HepG2 (cell line): ENCODE data around the gene CHADL. TPM values are rescaled to one million over a fixed set of nuclear protein-coding genes. Genes with fewer than 3 reads are reported as not detected.
A peak's percentile ranks its signal among the peaks of the same experiment; 100 is the strongest.

ENCODE experiments used
- ATAC-seq: fragments of 200-7000 bp; cut with Tn5 transposase; 3 replicates; pipeline ENCODE4 v1.9.1; 2020; ENCODE audit warnings: mild to moderate bottlenecking, moderate library complexity
- BruUV-seq: library from RNA; stranded (reverse); fragments of 400-500 nt; replicated peaks from 2 replicates; lab custom pipeline; 2021; lab: Mats Ljungman, UMichigan
- CTCF ChIA-PET: fragments of 300-600 bp; formaldehyde crosslinking; extraction: SDS; loops from one replicate; lab custom pipeline; 2021; ENCODE audit warnings: low total read pairs, inconsistent platforms, low intra/inter-chr PET ratio; lab: Yijun Ruan, JAX
- POLR2A ChIA-PET: fragments of 350-600 bp; sonication (Branson Sonifier 250); formaldehyde crosslinking; loops from one replicate; lab custom pipeline; 2020; ENCODE audit warnings: antibody characterized with exemption, inconsistent platforms; lab: Yijun Ruan, JAX
- DNase-seq: peaks from one replicate; pipeline ENCODE4 v3.0.0-alpha.2; 2015; ENCODE audit warnings: low spot score
- FAIRE-seq: peaks from 3 replicates; lab custom pipeline; 2011; peaks lifted over from hg19 to GRCh38; lab: Jason Lieb, UNC
- H2AFZ ChIP-seq: one replicate; pipeline ENCODE4 v1.6.1; 2011; ENCODE audit warnings: low read length, inconsistent platforms
- H3K27ac ChIP-seq: fragments of 300-600 bp; 3 replicates; pipeline ENCODE4 v1.8.0; 2011; ENCODE audit warnings: mixed run types, mild to moderate bottlenecking, mixed read lengths, low read length, inconsistent platforms; ENCODE audit not compliant: insufficient read depth; ENCODE audit errors: extremely low read length
- H3K27me3 ChIP-seq, 2 experiments: fragments of 200-600 bp in 1 of 2; 2 replicates in 1 of 2; 3 replicates in 1 of 2; pipeline versions ENCODE4 v1.6.0 to v1.8.0; 2011; ENCODE audit warnings: low read length in 2 of 2, mild to moderate bottlenecking in 2 of 2, moderate library complexity in 2 of 2, inconsistent platforms in 1 of 2; ENCODE audit not compliant: insufficient read depth in 2 of 2, control insufficient read depth in 1 of 2
- H3K36me3 ChIP-seq, 2 experiments: fragments of 200-600 bp in 1 of 2; replicated peaks in 1 of 2; 2 replicates in 1 of 2; 3 replicates in 1 of 2; pipeline versions ENCODE4 v1.5.1 to v1.8.0; 2011; ENCODE audit warnings: low read length in 2 of 2, inconsistent platforms in 1 of 2; ENCODE audit not compliant: insufficient read depth in 2 of 2, control insufficient read depth in 1 of 2
- H3K4me1 ChIP-seq: 2 replicates; pipeline ENCODE4 v1.5.1; 2012; ENCODE audit warnings: low read length, inconsistent platforms; ENCODE audit not compliant: insufficient read depth
- H3K4me2 ChIP-seq: 2 replicates; pipeline ENCODE4 v1.6.0; 2011; ENCODE audit warnings: low read depth, low read length, inconsistent platforms
- H3K4me3 ChIP-seq, 3 experiments: fragments of 200-600 bp in 1 of 3; sonication (generic), shearing (Covaris generic) in 1 of 3; replicated peaks in 1 of 3; 2 replicates each; pipeline ENCODE4 v1.5.1; 2011 to 2016; ENCODE audit warnings: low read length in 3 of 3, inconsistent platforms in 2 of 3, low read depth in 2 of 3, mild to moderate bottlenecking in 2 of 3, control low read depth in 1 of 3, mixed read lengths in 1 of 3; ENCODE audit not compliant: insufficient read depth in 1 of 3
- H3K79me2 ChIP-seq: one replicate; pipeline ENCODE4 v1.6.1; 2011; ENCODE audit warnings: low read length, inconsistent platforms; ENCODE audit not compliant: insufficient read depth
- H3K9ac ChIP-seq: 2 replicates; pipeline ENCODE4 v1.6.0; 2011; ENCODE audit warnings: mild to moderate bottlenecking, low read depth, low read length, inconsistent platforms; ENCODE audit not compliant: insufficient read depth
- H3K9me3 ChIP-seq: 2 replicates; pipeline ENCODE4 v1.5.1; 2012; ENCODE audit warnings: mild to moderate bottlenecking, low read length
- H4K20me1 ChIP-seq: 2 replicates; pipeline ENCODE4 v1.6.0; 2011; ENCODE audit warnings: inconsistent platforms, mild to moderate bottlenecking, low read length, moderate library complexity; ENCODE audit not compliant: insufficient read depth
- FIP1L1 ChIP-seq: fragments of 200-400 bp; formaldehyde crosslinking; IDR thresholded peaks from 2 replicates; pipeline ENCODE4 v1.6.1; 2018; ENCODE audit warnings: low read depth, mild to moderate bottlenecking, low read length, moderate library complexity, borderline replicate concordance; ENCODE audit not compliant: insufficient read depth
- HES4 ChIP-seq: sonication (generic); formaldehyde crosslinking; IDR thresholded peaks from 2 replicates; pipeline ENCODE4 v1.9.0; 2021; ENCODE audit warnings: mild to moderate bottlenecking, missing genetic modification reagents, borderline replicate concordance
- RBM22 ChIP-seq: fragments of 200-400 bp; formaldehyde crosslinking; optimal IDR thresholded peaks from 2 replicates; pipeline ENCODE3; 2017; ENCODE audit warnings: mild to moderate bottlenecking, low read length, moderate library complexity
- SUZ12 ChIP-seq: fragments of 150-350 bp; IDR thresholded peaks from 2 replicates; pipeline ENCODE4 v1.6.1; 2014; ENCODE audit warnings: low read depth, low read length
- ZNF292 ChIP-seq: sonication (generic); formaldehyde crosslinking; IDR thresholded peaks from 2 replicates; pipeline ENCODE4 v1.8.1; 2022; ENCODE audit warnings: mild to moderate bottlenecking, low read depth, missing genetic modification reagents, borderline replicate concordance
- ZNF549 ChIP-seq: sonication (generic); formaldehyde crosslinking; IDR thresholded peaks from 2 replicates; pipeline ENCODE4 v1.5.0; 2020; ENCODE audit warnings: missing genetic modification reagents
- WGBS: methylation state at CpG from one replicate; pipeline ENCODE4 v1.1.6; 2017; ENCODE audit warnings: low lambda C conversion rate; 5-methylcytosine and 5-hydroxymethylcytosine counted together
- in situ Hi-C: cut with HindIII; loops from 2 replicates; pipeline ENCODE4 v1.10.0; 2017; ENCODE audit warnings: low pct_unique_long_range_greater_than_20kb; ENCODE audit not compliant: extremely low pct_ligation_motif_present
- intact Hi-C: fragments of 100-400 bp; cut with micrococcal nuclease; formaldehyde crosslinking; loops from one replicate; pipeline ENCODE4 v1.10.0; 2022; ENCODE audit not compliant: unreplicated experiment
- polyA plus RNA-seq, 8 experiments: library from polyadenylated mRNA; depleted of rRNA in 3 of 8; stranded (reverse) in 7 of 8; unstranded in 1 of 8; fragments of >200 nt; fragmentation: Illumina TruSeq in 4 of 8; extraction: Trizol in 4 of 8; gene quantifications; 2 replicates each; pipeline versions ENCODE4 v1.2.1 to v1.2.3, GENCODE V29; 2011 to 2016; ENCODE audit warnings: low read depth in 4 of 8, missing spikeins in 1 of 8, mixed read lengths in 1 of 8; ENCODE audit not compliant: insufficient read depth in 1 of 8
- total RNA-seq, 5 experiments: library from RNA; depleted of rRNA; stranded (reverse); fragments of >200 nt; fragmentation: Illumina TruSeq; extraction: Trizol; gene quantifications; 2 replicates each; pipeline ENCODE4 v1.2.3, GENCODE V29; 2016; ENCODE audit warnings: low read depth in 1 of 5
- TF ChIP-seq, protein P1 (sequence below): sonication (generic); formaldehyde crosslinking; IDR thresholded peaks from 2 replicates; pipeline ENCODE4 v1.5.0; 2020; ENCODE audit warnings: mild to moderate bottlenecking, missing genetic modification reagents
- TF ChIP-seq, protein P2 (sequence below): sonication (generic); formaldehyde crosslinking; IDR thresholded peaks from 2 replicates; pipeline ENCODE4 v1.5.0; 2020; ENCODE audit warnings: mild to moderate bottlenecking, missing genetic modification reagents, borderline replicate concordance
- TF ChIP-seq, protein P3 (sequence below): sonication (generic); formaldehyde crosslinking; IDR thresholded peaks from 2 replicates; pipeline ENCODE4 v1.5.1; 2020; ENCODE audit warnings: missing genetic modification reagents, mild to moderate bottlenecking, borderline replicate concordance

Gene CHADL
- total and polyA plus RNA-seq, 2 of the 13 experiments (the other 11 are each of a cell fraction or from before 2014, with no cell fraction given): 2.8 to 8.1 TPM

DNA sequence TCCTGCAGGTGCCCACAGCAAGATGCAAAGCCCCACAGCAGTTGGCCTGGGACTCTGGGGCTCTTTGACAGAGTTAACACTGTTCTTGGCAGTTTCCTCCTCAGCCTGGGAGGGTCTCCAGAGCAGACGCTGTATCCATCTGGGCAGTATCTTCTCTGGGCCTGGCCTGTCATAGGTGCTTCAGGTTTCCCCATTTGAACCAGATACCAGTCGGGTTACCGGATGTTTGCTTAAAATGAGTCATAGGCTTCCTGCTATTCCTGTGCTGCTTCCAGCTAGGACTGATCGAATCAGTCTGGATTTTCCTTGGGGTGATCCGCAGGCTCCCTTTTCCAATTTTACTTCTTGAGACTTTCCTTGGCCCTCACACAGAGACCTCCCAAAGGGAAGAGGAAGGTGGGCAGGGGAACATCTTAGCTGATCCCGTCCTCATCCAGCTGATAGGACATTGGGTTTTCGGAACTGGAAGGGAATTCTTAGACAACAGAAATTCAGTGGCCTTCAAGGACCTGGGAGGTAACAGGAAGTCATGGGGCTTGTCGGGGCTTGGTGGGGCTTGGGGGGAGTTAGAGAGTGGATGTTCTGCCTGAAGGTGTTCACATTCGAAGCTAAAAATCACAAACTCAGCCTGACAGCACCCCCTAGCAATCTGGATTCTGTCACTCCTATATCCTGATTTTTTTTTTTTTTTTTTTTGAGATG is 47.7 kb upstream of the CHADL start:
- in situ Hi-C loops: no loop called here
- FAIRE-seq: peak; percentile 87
- Histone ChIP-seq H3K4me1 (peaks cover 58% of the 10 kb centered on the region), H3K4me3 (peak overlapping the region; percentile 47 to 69 (median 53)), H3K36me3 (peaks cover 2 to 4% of the 10 kb centered on the region in 2 experiments; a peak in 4 of 5 replicates), H3K4me2 (peak overlapping the region; percentile 92), H3K9ac (peak overlapping the region; percentile 73), H3K27me3 (no peaks in the 10 kb centered on the region; a peak in 1 of 5 replicates), H2AFZ (peak overlapping the region; percentile 57), H3K27ac (peak overlapping the region; percentile 81), H3K79me2 (peaks cover 17% of the 10 kb centered on the region), H3K9me3 (no peaks in the 10 kb centered on the region), H4K20me1 (no peaks in the 10 kb centered on the region)
- DNase-seq: peak; percentile 92
- ChIA-PET POLR2A (interaction anchor here (0.9 to 6.0 kb wide), 9 partner anchors 8 to 180 kb away, joined by 3 to 49 read pairs (median 7); partner anchors contain the start of genes ACO2, PHF5A, TEF and TOB2), CTCF (no interaction called here)
- peak; percentile 62 for ATAC-seq
- TSS peak; percentile 70 for BruUV-seq
- intact Hi-C loops: loop anchor here (5.0 to 10.0 kb wide), 2 partner anchors 51 to 156 kb away; partner anchors contain the start of gene TOB2
- 4% methylated on average over 9 of the region's 9 CpGs for WGBS
- TF ChIP-seq, protein P1, sequence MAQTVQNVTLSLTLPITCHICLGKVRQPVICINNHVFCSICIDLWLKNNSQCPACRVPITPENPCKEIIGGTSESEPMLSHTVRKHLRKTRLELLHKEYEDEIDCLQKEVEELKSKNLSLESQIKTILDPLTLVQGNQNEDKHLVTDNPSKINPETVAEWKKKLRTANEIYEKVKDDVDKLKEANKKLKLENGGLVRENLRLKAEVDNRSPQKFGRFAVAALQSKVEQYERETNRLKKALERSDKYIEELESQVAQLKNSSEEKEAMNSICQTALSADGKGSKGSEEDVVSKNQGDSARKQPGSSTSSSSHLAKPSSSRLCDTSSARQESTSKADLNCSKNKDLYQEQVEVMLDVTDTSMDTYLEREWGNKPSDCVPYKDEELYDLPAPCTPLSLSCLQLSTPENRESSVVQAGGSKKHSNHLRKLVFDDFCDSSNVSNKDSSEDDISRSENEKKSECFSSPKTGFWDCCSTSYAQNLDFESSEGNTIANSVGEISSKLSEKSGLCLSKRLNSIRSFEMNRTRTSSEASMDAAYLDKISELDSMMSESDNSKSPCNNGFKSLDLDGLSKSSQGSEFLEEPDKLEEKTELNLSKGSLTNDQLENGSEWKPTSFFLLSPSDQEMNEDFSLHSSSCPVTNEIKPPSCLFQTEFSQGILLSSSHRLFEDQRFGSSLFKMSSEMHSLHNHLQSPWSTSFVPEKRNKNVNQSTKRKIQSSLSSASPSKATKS (CRISPR knock-in tag): no peak
- TF ChIP-seq HES4: no peak
- TF ChIP-seq, protein P2, sequence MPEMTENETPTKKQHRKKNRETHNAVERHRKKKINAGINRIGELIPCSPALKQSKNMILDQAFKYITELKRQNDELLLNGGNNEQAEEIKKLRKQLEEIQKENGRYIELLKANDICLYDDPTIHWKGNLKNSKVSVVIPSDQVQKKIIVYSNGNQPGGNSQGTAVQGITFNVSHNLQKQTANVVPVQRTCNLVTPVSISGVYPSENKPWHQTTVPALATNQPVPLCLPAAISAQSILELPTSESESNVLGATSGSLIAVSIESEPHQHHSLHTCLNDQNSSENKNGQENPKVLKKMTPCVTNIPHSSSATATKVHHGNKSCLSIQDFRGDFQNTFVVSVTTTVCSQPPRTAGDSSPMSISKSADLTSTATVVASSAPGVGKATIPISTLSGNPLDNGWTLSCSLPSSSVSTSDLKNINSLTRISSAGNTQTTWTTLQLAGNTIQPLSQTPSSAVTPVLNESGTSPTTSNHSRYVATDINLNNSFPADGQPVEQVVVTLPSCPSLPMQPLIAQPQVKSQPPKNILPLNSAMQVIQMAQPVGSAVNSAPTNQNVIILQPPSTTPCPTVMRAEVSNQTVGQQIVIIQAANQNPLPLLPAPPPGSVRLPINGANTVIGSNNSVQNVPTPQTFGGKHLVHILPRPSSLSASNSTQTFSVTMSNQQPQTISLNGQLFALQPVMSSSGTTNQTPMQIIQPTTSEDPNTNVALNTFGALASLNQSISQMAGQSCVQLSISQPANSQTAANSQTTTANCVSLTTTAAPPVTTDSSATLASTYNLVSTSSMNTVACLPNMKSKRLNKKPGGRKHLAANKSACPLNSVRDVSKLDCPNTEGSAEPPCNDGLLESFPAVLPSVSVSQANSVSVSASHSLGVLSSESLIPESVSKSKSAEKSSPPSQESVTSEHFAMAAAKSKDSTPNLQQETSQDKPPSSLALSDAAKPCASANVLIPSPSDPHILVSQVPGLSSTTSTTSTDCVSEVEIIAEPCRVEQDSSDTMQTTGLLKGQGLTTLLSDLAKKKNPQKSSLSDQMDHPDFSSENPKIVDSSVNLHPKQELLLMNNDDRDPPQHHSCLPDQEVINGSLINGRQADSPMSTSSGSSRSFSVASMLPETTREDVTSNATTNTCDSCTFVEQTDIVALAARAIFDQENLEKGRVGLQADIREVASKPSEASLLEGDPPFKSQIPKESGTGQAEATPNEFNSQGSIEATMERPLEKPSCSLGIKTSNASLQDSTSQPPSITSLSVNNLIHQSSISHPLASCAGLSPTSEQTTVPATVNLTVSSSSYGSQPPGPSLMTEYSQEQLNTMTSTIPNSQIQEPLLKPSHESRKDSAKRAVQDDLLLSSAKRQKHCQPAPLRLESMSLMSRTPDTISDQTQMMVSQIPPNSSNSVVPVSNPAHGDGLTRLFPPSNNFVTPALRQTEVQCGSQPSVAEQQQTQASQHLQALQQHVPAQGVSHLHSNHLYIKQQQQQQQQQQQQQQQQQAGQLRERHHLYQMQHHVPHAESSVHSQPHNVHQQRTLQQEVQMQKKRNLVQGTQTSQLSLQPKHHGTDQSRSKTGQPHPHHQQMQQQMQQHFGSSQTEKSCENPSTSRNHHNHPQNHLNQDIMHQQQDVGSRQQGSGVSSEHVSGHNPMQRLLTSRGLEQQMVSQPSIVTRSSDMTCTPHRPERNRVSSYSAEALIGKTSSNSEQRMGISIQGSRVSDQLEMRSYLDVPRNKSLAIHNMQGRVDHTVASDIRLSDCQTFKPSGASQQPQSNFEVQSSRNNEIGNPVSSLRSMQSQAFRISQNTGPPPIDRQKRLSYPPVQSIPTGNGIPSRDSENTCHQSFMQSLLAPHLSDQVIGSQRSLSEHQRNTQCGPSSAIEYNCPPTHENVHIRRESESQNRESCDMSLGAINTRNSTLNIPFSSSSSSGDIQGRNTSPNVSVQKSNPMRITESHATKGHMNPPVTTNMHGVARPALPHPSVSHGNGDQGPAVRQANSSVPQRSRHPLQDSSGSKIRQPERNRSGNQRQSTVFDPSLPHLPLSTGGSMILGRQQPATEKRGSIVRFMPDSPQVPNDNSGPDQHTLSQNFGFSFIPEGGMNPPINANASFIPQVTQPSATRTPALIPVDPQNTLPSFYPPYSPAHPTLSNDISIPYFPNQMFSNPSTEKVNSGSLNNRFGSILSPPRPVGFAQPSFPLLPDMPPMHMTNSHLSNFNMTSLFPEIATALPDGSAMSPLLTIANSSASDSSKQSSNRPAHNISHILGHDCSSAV (CRISPR knock-in tag): no peak
- TF ChIP-seq, protein P3, sequence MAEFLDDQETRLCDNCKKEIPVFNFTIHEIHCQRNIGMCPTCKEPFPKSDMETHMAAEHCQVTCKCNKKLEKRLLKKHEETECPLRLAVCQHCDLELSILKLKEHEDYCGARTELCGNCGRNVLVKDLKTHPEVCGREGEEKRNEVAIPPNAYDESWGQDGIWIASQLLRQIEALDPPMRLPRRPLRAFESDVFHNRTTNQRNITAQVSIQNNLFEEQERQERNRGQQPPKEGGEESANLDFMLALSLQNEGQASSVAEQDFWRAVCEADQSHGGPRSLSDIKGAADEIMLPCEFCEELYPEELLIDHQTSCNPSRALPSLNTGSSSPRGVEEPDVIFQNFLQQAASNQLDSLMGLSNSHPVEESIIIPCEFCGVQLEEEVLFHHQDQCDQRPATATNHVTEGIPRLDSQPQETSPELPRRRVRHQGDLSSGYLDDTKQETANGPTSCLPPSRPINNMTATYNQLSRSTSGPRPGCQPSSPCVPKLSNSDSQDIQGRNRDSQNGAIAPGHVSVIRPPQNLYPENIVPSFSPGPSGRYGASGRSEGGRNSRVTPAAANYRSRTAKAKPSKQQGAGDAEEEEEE (CRISPR knock-in tag): no peak
- no peak for TF ChIP-seq ZNF549 (CRISPR knock-in tag)
- TF ChIP-seq SUZ12: no peak
- no peak for TF ChIP-seq FIP1L1
- TF ChIP-seq RBM22: no peak
- peak; percentile 65; the same call in 1 of the 2 replicates for TF ChIP-seq ZNF292 (CRISPR knock-in tag)
